Middle frontal gyrus (tissue), 1 donor: ENCODE results near the gene MAGEF1.

Experiments
- DNase-seq: peaks from one replicate; pipeline ENCODE4 v3.0.0-alpha.2; 2015; ENCODE audit warnings: low spot score; ENCODE audit errors: extremely low spot score

The MAGEF1 gene, protein sequence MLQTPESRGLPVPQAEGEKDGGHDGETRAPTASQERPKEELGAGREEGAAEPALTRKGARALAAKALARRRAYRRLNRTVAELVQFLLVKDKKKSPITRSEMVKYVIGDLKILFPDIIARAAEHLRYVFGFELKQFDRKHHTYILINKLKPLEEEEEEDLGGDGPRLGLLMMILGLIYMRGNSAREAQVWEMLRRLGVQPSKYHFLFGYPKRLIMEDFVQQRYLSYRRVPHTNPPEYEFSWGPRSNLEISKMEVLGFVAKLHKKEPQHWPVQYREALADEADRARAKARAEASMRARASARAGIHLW

DNA sequence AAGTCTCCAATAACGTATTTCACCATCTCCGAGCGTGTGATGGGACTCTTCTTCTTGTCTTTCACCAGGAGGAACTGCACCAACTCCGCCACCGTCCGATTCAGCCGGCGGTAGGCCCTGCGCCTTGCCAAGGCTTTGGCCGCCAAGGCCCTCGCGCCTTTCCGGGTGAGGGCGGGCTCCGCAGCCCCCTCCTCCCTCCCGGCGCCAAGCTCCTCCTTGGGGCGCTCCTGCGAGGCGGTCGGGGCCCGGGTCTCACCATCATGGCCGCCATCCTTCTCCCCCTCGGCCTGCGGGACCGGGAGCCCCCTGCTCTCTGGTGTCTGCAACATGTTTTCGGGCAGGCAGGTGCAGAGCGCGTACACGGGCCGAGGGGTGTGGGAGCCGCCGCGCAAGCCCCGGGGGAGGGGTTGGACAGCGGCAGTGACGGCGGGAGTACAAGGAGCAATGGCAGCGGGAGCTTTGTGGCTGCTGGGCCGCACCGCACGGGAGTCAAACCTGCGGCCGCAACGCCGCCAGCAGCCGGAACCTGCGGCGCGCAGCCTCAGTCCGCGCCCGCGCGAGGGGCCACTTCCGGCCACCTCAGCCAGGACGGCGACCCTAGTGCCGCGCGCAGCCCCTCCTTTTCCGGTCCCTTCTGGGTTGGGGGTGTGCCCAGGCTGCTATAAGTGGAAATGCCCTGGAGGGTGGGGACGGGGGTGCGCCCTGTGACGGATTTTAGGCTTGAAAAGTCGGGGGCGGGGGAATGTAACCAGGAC, at the start of gene MAGEF1:
Gene MAGEF1 (minus strand): TSS at position 572 of the 755 bp plus-strand sequence. CDS start 243 bp downstream, at position 329.
- peak; percentile 56 for DNase-seq

DNA sequence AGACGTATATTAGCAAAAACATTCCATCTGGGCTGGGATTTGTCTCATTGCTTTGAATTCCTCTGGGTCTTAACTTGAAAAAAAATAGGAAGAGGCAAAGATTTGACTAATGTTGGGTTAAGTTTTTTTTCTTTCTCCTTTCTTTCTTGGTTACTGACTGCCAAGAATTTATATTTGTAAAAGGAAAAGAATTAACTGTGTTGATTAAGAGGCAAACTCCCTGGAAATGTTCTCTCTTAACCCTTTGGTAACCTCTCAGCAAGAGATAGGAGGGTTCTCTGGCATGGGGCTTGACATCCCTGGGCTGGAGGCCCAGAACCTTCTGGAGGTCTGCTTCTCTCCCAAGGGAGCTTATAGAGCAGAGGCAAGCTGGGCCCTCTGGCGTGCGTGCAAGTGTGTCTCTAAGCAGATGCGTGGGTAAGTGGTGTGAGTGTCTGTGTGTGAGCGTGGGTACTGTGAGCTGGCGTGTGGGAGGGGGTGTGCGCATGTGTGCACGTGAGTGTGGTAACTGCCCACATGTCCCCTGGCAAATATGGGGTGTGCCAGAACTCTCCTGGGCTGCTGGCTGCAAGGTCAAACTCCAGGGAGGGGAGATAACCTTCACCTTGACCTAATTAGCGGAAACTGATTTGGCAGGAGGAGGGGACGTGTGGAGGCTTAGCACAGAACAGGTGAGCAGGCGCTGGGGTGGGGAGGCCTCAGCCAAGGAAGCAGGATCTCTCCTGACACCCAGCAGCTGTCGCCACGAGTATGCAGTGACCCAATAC, 49.4 kb upstream of the MAGEF1 start:
- DNase-seq = no peak

DNA sequence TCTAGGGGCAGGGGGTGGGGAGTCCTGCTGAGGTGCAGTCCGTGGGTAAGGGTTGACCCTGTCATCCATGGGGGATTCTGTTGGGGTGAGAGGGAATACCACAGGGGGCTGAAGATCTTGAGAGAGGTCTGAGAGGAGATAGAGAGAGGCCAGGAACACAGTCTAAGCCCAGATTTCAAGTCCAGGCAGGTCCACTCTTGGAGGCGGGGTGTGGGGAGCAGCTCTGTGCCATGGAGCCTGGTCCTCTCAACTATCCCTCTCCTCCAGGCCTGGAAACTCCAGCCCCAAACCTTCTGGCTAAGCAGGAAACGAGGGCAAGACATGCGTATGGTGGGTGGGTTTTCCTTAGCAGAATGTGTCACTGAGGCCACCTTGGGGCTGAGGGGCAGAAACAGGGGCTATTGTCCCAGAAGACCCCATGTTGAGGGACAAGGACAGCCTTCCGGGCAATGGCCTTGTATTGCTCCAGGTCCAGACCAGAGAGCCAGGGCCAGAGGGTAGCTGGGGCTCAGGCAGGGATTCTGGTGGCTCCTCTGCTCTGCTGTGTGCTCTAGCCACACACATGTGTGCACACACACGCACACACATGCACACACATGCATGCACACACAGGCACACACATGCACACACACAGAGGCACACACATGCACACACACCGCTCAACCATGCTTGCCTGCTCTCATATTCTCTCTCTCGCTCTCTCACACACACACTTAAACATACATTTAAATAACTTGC, 48.6 kb upstream of the MAGEF1 start:
- DNase-seq = no peak

DNA sequence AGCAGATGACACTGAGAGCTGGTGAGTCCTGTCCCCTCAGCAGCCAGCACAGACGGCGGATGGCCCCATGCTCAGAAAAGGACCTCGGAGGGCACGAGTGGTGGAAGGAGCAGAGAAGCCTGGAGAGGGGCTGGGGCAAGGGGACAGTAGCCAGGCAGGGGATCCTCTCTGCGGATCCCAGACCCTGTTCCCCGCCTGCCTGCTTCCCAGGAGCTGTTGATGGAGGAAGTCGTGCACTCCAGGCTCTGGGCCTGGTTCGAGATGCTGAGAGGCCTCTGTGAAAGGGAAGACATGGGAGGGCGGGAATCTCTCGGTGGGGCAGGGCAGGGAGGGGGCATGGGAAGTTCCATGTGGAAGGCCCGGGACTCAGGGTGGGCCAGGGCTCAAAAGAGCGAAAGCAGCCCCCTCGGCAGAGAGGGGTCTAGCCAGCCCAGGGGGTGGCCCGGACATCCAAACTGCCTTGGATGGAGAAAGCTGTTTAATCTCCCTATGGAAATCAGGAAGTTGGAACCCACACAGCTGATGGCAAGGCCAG, 47.9 kb upstream of the MAGEF1 start:
- no peak for DNase-seq

DNA sequence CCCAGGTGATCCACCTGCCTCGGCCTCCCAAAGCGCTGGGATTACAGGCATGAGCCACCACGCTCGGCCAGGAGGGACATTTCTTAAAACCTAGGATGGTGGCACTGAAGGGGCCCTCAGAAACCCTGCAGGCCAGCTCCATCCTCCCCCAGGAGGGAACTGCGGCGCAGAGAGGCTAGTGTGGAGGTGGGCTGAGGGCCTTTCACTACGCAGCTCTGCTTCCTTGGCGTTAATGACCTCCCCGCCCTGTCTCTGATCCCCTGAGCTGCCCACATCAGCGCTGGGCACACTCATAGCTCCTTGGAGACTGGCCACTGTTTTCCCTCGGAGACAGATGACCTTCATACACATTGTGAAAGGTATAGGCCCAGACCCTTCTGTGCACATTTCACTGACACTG, 46.2 kb upstream of the MAGEF1 start:
- no peak for DNase-seq

DNA sequence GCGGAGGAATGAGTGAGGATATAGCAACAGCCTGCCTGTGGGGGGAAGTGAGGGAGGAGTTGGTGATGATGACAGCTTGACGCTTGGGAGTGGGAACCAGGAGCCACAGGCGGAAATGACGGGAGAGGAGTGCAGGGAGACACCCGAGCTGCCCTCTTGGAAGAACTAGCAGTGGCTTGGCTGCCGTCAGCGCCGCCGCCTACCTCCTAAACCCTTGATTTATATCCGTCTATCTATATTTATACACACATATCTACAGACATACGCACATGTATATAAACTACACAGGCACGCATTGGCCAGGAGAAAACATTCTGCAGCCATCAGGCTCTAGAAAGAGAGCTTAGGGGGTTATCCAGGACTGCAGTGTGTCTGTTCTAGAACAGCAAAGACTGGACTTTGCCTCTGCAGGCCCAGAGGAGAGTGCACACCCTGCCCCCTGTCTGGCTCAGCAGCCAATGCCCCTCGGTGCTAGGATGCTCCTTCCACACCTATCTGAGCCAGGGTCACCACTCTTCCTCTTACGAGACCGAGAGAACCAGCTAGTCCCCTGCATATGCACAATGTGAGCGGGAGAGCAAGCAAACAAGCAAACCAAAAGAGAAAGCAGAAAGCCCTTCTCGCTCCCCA, 45.3 kb upstream of the MAGEF1 start:
- DNase-seq = peak; percentile 50

DNA sequence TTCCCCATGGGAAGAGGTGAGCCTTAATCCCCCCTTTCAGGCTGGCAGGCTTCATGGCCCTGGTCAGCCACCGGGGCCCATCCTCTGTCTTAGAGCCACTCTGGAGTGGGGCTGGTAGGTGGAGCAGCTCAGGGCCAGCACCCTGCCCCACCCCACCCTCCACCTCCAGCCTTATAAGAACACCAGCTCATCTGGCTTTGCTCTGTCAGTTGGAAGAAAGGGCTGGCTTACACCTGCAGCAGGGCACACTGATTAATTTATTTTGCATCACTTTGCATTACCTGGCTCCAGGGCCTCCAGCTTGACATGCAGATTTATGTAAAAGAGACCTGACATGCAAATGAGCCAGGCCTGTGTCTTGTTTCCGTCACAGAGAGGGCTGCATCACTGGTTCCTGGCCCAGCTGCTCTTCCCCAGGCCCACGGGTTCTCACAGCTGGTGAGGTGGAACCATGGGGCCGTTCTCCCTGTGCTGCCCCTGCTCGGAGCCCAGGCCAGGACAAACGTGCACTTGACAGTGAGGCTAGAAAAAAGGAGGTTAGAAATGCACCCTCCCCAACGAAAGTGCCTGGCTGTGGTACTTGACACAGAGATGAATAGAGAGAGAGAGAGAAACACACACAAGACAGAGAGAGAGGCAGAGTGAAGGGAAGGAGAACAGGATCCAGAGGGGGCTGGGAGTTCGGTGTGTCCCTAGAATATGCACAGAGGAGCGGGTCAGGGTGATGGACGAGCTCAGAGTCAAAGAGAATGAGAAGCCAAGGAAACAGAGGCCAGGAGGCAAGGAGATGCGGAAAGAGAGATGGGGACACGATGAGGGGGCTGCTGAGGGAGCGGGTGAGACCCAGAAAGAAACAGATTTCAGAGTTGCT, 44.5 kb upstream of the MAGEF1 start:
- no peak for DNase-seq

DNA sequence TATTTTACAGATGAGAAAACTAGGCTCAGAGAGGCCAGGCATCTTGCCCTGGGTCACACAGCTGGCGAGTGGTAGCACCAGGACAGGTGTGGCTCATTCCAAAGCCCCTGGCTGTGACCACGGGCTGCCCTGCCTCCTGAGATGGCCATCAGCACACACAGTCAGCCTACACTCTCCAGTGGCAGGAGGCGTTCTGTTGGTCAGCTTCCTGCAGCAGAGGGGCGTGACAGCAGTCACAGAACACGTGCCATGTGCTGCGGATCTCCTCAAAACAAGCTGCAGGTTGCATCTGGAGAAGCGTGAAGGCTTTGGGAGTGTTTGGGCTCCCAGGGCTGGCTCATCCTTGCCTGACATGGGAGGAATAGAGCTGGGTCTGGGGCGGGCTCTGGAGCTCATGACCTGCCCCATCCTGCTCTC, 43.5 kb upstream of the MAGEF1 start:
- DNase-seq = no peak

DNA sequence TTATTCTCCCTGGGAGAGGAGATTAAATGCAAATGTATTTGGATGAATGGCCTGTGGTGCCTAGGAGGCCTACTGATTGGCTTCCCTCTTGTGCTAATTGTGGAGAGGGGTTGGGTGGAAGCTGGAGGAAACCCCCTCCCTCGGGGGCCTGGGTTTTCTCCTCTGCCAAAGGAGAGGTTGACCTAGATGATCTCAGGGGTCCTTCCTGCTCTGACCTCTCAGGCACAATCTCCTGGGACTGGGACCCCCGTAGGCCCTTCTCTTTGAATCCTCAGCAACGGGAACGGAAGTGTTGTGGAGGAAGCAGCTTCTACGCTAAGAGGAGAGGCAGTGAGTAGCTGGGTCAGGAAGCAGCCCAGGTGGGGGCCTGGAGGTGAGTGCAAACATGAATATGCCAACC, 40.5 kb upstream of the MAGEF1 start:
- no peak for DNase-seq

DNA sequence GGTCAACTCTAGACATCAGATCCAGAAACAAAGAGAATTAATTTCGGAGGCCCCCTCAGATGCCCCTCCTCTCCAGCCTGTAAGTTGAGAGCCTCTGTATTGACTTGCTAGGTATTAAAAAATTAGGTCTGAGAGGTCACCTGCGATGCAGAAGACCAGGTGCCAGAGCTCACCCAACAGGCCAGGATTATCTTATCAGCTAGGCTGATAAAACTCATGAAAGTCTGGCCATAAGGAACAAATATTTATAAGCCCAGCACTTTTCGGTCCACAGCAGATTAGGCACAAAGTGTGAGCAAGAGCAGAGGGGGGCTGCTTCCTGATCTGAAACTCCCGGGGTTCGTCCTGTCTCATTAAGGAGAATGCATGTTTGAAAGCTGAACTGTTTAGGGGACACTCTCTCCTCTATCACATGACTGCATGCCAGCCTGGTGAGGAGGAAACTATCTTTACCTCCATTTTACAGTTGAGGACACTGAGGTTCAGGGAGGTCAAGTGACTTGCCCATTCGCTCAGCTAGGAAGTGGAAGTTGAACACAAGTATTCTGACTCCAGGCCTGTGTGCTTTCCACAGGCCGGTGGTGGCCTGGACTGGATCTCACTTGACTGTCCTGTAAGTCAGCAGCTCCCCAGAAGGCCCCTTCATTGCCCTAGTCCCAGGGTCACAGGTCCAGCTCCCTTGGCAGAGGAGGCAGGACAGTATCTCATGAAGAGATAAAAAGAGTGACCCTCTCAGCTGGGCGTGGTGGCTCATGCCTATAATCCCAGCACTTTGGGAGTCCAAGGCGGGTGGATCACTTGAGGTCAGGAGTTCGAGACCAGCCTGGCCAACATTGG, 39.6 kb upstream of the MAGEF1 start:
- no peak for DNase-seq

DNA sequence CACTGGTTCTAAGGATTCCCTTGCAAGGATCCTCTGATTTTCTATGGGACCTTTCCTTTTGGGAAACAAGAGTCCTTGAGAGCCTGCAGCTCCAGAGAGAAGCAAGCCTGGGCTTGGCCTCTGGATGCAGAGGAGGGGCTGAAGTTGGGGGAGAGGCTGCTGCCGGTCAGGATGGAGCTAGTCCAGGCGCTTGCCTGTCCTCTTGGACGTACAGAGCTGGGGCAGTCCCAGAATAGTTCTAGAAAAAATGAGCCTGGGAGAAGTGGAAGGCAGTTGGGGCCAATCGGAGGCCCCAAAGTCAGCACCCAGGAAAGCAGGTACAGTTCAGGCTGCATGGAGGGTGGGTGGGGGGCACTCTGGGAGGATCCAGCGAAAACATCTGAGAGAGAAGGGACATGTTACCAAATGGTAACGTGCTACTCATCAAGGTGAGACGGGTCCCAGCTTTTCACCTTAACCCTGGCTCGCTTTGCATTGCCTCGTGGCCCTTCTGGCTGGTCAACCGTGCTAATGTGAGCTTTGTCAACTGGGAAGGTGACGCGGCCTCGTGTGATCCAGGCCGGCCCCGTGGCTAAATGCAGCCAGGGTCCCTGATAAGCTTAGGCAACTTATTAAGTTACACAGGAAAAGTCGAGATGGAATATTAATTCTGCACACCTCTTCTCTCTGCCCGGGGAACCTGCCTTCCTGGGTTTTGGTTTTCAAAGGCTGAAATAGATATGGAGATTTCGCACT, 38.7 kb upstream of the MAGEF1 start:
- no peak for DNase-seq

DNA sequence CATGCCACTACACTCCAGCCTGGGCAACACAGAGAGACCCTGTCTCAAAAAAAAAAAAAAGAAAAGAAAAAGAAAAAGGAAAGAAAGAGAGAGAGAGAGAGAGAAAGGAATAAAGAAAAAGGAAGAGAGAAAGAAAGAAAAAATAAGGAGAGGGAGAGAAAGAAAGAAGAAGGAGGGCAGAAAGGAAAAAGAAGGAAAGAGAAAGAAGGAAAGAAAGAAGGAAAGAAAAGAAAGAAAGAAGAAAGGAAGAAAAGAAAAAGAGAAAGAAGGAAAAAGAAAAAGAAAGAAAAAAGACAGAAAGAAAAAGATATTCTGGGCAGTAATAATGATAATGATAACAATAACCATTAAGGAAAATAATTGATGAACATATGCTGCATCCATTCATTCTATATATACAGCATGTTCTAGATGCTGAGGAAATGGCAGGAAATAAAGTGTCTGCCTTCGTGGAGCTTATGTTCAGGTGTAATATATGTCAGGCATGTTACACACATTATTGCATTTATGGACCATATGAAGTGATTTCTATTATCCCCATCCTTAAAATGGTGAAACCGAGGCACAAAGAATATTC, 37.4 kb upstream of the MAGEF1 start:
- no peak for DNase-seq

DNA sequence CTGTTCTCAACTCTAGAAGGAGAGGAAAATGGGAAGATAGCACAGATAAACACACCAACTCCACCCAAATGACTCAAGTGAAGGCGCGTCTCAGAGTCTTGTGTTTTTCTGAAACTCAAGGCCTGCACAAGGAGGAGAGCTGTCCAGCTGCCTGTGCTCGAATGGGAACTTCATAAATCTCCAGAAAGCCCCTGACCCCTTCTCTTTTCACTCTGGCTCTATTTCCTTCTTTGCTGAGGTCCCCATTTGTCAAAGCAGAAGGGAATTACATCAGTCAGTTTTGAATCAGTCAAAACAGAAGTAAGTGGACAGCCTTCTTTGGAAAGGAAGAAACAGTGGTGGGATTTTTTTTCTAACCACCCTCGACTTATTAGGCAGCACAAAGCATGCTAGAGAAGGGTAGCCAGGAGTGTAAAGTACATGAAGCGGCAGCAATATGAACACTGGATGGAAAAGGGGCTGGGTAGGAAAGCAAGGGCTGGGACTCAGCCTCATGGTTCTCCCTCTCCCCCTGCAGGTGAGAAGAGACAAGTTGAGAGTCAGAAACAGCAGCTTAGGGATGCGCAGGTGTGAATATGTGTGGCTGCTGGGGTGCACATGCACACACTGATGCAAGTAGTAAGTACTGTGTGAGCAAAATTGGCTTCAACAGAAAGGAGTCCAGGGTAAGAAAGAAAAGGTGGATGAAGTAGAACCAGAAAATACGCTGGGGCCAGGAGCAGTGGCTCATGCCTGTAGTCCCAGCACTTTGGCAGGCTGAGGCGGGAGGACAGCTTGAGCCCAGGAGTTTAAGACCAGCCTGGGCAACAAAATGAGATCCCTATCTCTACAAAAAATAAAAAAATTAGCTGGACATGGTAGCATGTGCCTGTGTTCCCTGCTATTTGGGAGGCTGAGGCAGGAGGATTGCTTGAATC, 36.6 kb upstream of the MAGEF1 start:
- no peak for DNase-seq

DNA sequence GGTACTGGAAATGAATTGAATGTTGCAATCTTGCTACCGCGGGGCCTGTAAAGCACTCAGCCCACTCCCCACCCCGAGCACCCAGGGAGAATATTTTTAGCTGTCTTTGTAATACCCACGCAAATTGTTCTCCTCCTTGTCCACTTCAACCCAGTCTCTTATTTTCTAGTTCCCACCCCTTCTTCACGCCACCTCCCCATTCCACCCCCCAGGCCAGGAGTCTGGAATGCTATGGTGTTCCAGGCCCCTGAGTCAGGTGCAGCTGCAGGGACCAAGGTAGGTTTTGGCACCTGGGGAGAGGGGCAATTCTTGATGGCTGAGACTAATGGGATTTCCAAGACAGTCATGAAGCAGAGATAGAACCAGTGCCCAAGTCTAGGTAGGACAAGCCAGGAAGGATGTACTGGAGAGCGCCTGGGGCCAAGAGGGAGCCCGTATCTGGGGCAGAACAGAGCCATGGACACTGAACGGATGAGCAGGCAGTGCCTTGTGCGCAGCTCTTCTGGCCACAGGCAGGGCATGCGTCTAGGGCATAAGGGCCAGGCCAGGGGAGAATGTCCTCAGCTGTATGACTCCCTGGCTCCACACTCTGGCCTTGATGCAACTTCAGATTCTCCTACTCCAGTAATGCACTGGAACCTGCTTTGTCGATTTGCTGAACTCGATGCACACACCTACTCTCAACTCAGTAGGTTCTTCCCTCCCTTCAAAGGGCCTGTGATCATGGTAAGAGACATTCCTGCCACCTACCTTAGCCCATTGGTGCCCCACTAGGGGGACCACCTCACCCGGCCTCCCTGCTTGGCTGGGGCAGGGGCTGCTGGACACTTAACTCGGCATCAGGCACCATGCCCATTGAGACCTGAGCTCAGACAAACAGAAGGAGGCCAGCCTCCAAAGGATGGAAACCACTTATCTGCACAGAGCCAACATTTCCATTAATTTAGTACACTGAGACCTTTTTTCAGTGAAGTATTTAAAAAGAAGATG, 34.6 kb upstream of the MAGEF1 start:
- DNase-seq = no peak

DNA sequence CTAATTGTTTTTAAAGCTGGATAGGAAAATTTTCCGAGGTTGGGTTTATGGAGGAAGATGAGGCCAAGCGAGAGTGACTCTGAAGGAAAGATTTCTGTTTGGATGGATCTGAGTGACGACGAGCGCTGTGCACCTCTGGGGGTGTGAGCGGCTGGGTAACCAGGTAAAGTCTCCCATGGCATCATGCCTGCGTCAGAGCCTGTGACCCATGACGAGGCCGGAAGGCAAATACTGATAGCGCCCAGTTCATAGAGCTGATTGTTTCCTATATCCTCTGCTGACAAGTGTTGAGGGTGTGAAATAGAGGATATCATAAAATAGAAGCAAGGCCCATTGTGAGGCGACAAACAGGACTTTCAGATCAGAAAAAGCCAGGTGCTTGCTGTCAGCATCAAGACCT, 33.7 kb upstream of the MAGEF1 start:
- DNase-seq = no peak

DNA sequence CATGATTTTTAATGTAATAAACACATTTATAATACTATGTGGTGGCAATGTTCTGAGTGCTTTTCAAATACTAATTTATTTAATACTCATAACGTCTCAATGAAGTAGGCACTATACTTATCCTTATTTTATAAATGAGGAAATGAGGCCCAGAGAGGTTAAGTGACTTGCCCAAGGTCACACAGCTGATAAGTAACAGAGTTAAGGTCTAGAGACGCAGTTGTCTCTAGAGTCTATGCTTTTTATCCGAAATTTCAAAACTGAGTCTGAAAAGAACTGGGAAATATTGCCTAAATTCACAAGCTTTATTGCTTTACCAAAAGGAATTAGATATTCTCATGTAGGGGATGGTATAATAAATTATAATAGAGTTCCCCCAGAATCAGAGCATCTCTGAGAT, 31.4 kb upstream of the MAGEF1 start:
- no peak for DNase-seq
